PC-3 (cell line): ENCODE data around the gene ITM2C. TPM values are rescaled to one million over a fixed set of nuclear protein-coding genes. Genes with fewer than 3 reads are reported as not detected.

Experiments
- ATAC-seq: fragments of 200-7000 bp; cut with Tn5 transposase; 2 replicates; pipeline ENCODE4 v1.9.1; 2020; ENCODE audit warnings: mild to moderate bottlenecking, moderate library complexity
- BruUV-seq: library from RNA; stranded (reverse); fragments of 400-500 nt; replicated peaks from 2 replicates; lab custom pipeline; 2021; lab: Mats Ljungman, UMichigan
- CTCF ChIA-PET: fragments of 300-600 bp; sonication (Branson Sonifier 250); formaldehyde crosslinking; loops from one replicate; lab custom pipeline; 2022; ENCODE audit warnings: antibody characterized with exemption; lab: Charles Lee
- POLR2A ChIA-PET: fragments of 300-600 bp; sonication (Branson Sonifier 250); formaldehyde crosslinking; loops from one replicate; lab custom pipeline; 2022; ENCODE audit warnings: antibody characterized with exemption; ENCODE audit not compliant: unreplicated experiment; lab: Charles Lee
- DNase-seq: peaks from one replicate; pipeline ENCODE4 v3.0.0-alpha.2; 2015
- H2AFZ ChIP-seq: fragments of 300-600 bp; sonication (generic); 2 replicates; pipeline ENCODE4 v1.6.0; 2016; ENCODE audit warnings: antibody characterized with exemption, low read length
- H3F3A ChIP-seq: fragments of 300-600 bp; sonication (generic); one replicate; pipeline ENCODE4 v1.6.0; 2017; ENCODE audit warnings: antibody characterized with exemption, low read length, control low read depth, mild to moderate bottlenecking; ENCODE audit not compliant: unreplicated experiment
- H3K27ac ChIP-seq: fragments of 300-600 bp; sonication (generic); 2 replicates; pipeline ENCODE4 v1.5.1; 2016; ENCODE audit warnings: mild to moderate bottlenecking, low read length
- H3K27me3 ChIP-seq: fragments of 300-600 bp; sonication (generic); 2 replicates; pipeline ENCODE4 v1.6.1; 2016; ENCODE audit warnings: low read length, mixed read lengths
- H3K36me3 ChIP-seq: fragments of 300-600 bp; sonication (generic); 2 replicates; pipeline ENCODE4 v1.6.1; 2016; ENCODE audit warnings: low read depth, mixed run types, low read length, mixed read lengths
- H3K4me1 ChIP-seq: fragments of 300-600 bp; sonication (generic); 2 replicates; pipeline ENCODE4 v1.5.1; 2016; ENCODE audit warnings: low read length; ENCODE audit not compliant: insufficient read depth
- H3K4me2 ChIP-seq: fragments of 300-600 bp; sonication (generic); 2 replicates; pipeline ENCODE4 v1.6.0; 2016; ENCODE audit warnings: low read length
- H3K4me3 ChIP-seq: fragments of 300-600 bp; sonication (generic); 2 replicates; pipeline ENCODE4 v1.5.1; 2016; ENCODE audit warnings: mild to moderate bottlenecking, low read length, mixed read lengths
- H3K79me2 ChIP-seq: fragments of 300-600 bp; sonication (generic); 2 replicates; pipeline ENCODE4 v1.6.1; 2017; ENCODE audit warnings: low read length, mixed read lengths
- H3K9ac ChIP-seq: fragments of 300-600 bp; sonication (generic); 2 replicates; pipeline ENCODE4 v1.6.0; 2016; ENCODE audit warnings: mild to moderate bottlenecking, low read length
- H3K9me2 ChIP-seq: fragments of 300-600 bp; sonication (generic); replicated peaks from 2 replicates; pipeline ENCODE4 v1.6.1; 2016; ENCODE audit warnings: mixed run types, low read length, mixed read lengths
- H3K9me3 ChIP-seq: fragments of 300-600 bp; sonication (generic); 2 replicates; pipeline ENCODE4 v1.6.1; 2016; ENCODE audit warnings: low read length, mixed read lengths
- H4K20me1 ChIP-seq: fragments of 300-600 bp; sonication (generic); 2 replicates; pipeline ENCODE4 v1.6.1; 2016; ENCODE audit warnings: low read length, mixed read lengths
- CTCF ChIP-seq: fragments of 300-600 bp; sonication (generic); conservative IDR thresholded peaks from 2 replicates; pipeline ENCODE4 v1.5.1; 2017; ENCODE audit warnings: antibody characterized with exemption, low read depth, mild to moderate bottlenecking, low read length
- EZH2 ChIP-seq: fragments of 300-600 bp; sonication (generic); IDR thresholded peaks from one replicate; pipeline ENCODE4 v1.6.1; 2017; ENCODE audit warnings: antibody characterized with exemption, mild to moderate bottlenecking, low read length; ENCODE audit not compliant: unreplicated experiment
- EZH2phosphoT487 ChIP-seq: fragments of 300-600 bp; sonication (generic); IDR thresholded peaks from 2 replicates; pipeline ENCODE4 v1.6.1; 2018; ENCODE audit warnings: mild to moderate bottlenecking, antibody characterized with exemption, low read length, borderline replicate concordance
- intact Hi-C: fragments of 100-400 bp; cut with micrococcal nuclease; formaldehyde crosslinking; loops from 2 replicates; pipeline ENCODE4 v1.9.0; 2023
- total RNA-seq: library from RNA; depleted of rRNA; stranded (reverse); fragments of >200 nt; gene quantifications from 2 replicates; pipeline ENCODE4 v1.2.3, GENCODE V29; 2014

The ITM2C gene
- total RNA-seq, 1 experiment from 2014 or later: 111 TPM

- H3K27ac ChIP-seq: no peak overlapping the region
- ATAC-seq (no peak), DNase-seq (peak; percentile 26)
- H3K9ac ChIP-seq: no peak overlapping the region
- H3K27me3 ChIP-seq: peaks cover 5% of the 10 kb centered on the region; the same call in 1 of the 2 replicates
- H3K4me2 ChIP-seq: no peak overlapping the region
- BruUV-seq: no TSS peak
- intact Hi-C loops: no loop called here
- TF ChIP-seq EZH2 (no peak), CTCF (peak; percentile 79), EZH2phosphoT487 (no peak)
- H3K4me3 ChIP-seq: no peak overlapping the region
- no peaks in the 10 kb centered on the region for H3K36me3 ChIP-seq
- no peaks in the 10 kb centered on the region for H3F3A ChIP-seq
- no peak overlapping the region for H2AFZ ChIP-seq
- ChIA-PET CTCF (no interaction called here), POLR2A (no interaction called here)
- no peaks in the 10 kb centered on the region for H3K9me3 ChIP-seq
- H3K79me2 ChIP-seq: no peaks in the 10 kb centered on the region
- no peaks in the 10 kb centered on the region for H3K4me1 ChIP-seq
- H3K9me2 ChIP-seq: no peaks in the 10 kb centered on the region
- H4K20me1 ChIP-seq: no peaks in the 10 kb centered on the region
These were observed 14.9 kb upstream of the ITM2C start for GRCh38 chr2:230849633-230850357.

- DNase-seq (no peak), ATAC-seq (no peak)
- Histone ChIP-seq H3K4me3 (no peak overlapping the region), H3K36me3 (no peaks in the 10 kb centered on the region), H3K9me2 (no peaks in the 10 kb centered on the region), H3K79me2 (no peaks in the 10 kb centered on the region), H2AFZ (no peak overlapping the region), H3K27me3 (peaks cover 5% of the 10 kb centered on the region; the same call in 1 of the 2 replicates), H3K4me2 (no peak overlapping the region), H3K9ac (no peak overlapping the region), H3K9me3 (no peaks in the 10 kb centered on the region), H3F3A (no peaks in the 10 kb centered on the region), H3K27ac (no peak overlapping the region), H4K20me1 (no peaks in the 10 kb centered on the region), H3K4me1 (no peaks in the 10 kb centered on the region)
- CTCF ChIA-PET: interaction anchor here (1.0 kb wide), 1 partner anchor 26 kb away, joined by 3 read pairs; no protein-coding TSS in a partner anchor
- BruUV-seq: no TSS peak
- TF ChIP-seq EZH2phosphoT487 (no peak), CTCF (peak; percentile 13; the same call in 1 of the 2 replicates), EZH2 (no peak)
- POLR2A ChIA-PET: no interaction called here
- intact Hi-C loops: no loop called here
These were observed 14.4 kb upstream of the ITM2C start for GRCh38 chr2:230850358-230850658.

- intact Hi-C loops: no loop called here
- no peaks in the 10 kb centered on the region for H3K79me2 ChIP-seq
- no peak overlapping the region for H3K4me2 ChIP-seq
- H3K27me3 ChIP-seq: peaks cover 5% of the 10 kb centered on the region; the same call in 1 of the 2 replicates
- no peak overlapping the region for H3K27ac ChIP-seq
- no peaks in the 10 kb centered on the region for H3K36me3 ChIP-seq
- no peaks in the 10 kb centered on the region for H3F3A ChIP-seq
- no peak for TF ChIP-seq CTCF
- TF ChIP-seq EZH2phosphoT487: no peak
- H3K9me2 ChIP-seq: no peaks in the 10 kb centered on the region
- ChIA-PET CTCF (no interaction called here), POLR2A (interaction anchor here (0.6 kb wide), 1 partner anchor 1532 kb away, joined by 3 read pairs; no protein-coding TSS in a partner anchor)
- H3K4me1 ChIP-seq: no peaks in the 10 kb centered on the region
- ATAC-seq (no peak), DNase-seq (no peak)
- no peaks in the 10 kb centered on the region for H3K9me3 ChIP-seq
- H3K4me3 ChIP-seq: no peak overlapping the region
- no peaks in the 10 kb centered on the region for H4K20me1 ChIP-seq
- H2AFZ ChIP-seq: no peak overlapping the region
- H3K9ac ChIP-seq: no peak overlapping the region
- no TSS peak for BruUV-seq
These were observed 12.6 kb upstream of the ITM2C start for GRCh38 chr2:230852113-230852512.
